HCT116 (cell line): ENCODE data around the gene FAM193A. TPM values are rescaled to one million over a fixed set of nuclear protein-coding genes. Genes with fewer than 3 reads are reported as not detected.

ENCODE experiments used
- ATAC-seq: fragments of 200-7000 bp; cut with Tn5 transposase; 2 replicates; pipeline ENCODE4 v1.9.1; 2020; ENCODE audit warnings: mild to moderate bottlenecking, moderate library complexity
- BruUV-seq: library from RNA; stranded (reverse); fragments of 400-500 nt; replicated peaks from 2 replicates; lab custom pipeline; 2021; lab: Mats Ljungman, UMichigan
- CTCF ChIA-PET: fragments of 300-600 bp; sonication (Branson Sonifier 250); formaldehyde crosslinking; loops from one replicate; lab custom pipeline; 2021; ENCODE audit warnings: antibody characterized with exemption; lab: Charles Lee
- POLR2A ChIA-PET: fragments of 300-600, 350-600 bp; sonication (Branson Sonifier 250); formaldehyde crosslinking; loops from one replicate; lab custom pipeline; 2021; ENCODE audit warnings: antibody characterized with exemption; lab: Charles Lee
- RAD21 ChIA-PET, 2 experiments: fragments of 300-600 bp; sonication (Branson Sonifier 250); formaldehyde crosslinking; loops; one replicate each; lab custom pipeline; 2023; ENCODE audit warnings: low total read pairs in 2 of 2; ENCODE audit not compliant: uncharacterized antibody in 2 of 2, unreplicated experiment in 2 of 2, low non-redundant PET in 1 of 2; lab: Charles Lee
- DNase-seq: peaks from one replicate; pipeline ENCODE4 v3.0.0-alpha.2; 2010; ENCODE audit warnings: low read depth, low spot score
- H2AFZ ChIP-seq: fragments of 200-600 bp; shearing (Covaris generic), sonication (generic); 2 replicates; pipeline ENCODE4 v1.6.1; 2017; ENCODE audit warnings: low read depth, mixed run types, mixed read lengths, antibody characterized with exemption, low read length; ENCODE audit not compliant: poor library complexity, severe bottlenecking
- H3K27ac ChIP-seq: 2 replicates; pipeline ENCODE4 v1.5.1; 2012; ENCODE audit warnings: low read depth, low read length
- H3K27me3 ChIP-seq: fragments of 200-600 bp; sonication (generic); 2 replicates; pipeline ENCODE4 v1.6.1; 2016; ENCODE audit warnings: mixed run types, low read length, mixed read lengths; ENCODE audit not compliant: insufficient read depth
- H3K36me3 ChIP-seq, 2 experiments: fragments of 200-500 bp in 1 of 2; fragments of 200-600 bp in 1 of 2; sonication (Bioruptor generic) in 1 of 2; sonication (generic) in 1 of 2; 2 replicates each; pipeline versions ENCODE4 v1.5.1 to v1.6.1; 2014 to 2016; ENCODE audit warnings: low read length in 2 of 2, inconsistent platforms in 1 of 2, mixed read lengths in 1 of 2, mixed run types in 1 of 2; ENCODE audit not compliant: insufficient read depth in 2 of 2, control insufficient read depth in 1 of 2
- H3K4me1 ChIP-seq, 2 experiments: fragments of 200-600 bp in 1 of 2; sonication (generic) in 1 of 2; 2 replicates each; pipeline versions ENCODE4 v1.5.1 to v1.6.1; 2012 to 2017; ENCODE audit warnings: low read length in 2 of 2, inconsistent platforms in 1 of 2, mild to moderate bottlenecking in 1 of 2, mixed read lengths in 1 of 2, mixed run types in 1 of 2, moderate library complexity in 1 of 2; ENCODE audit not compliant: insufficient read depth in 2 of 2, control insufficient read depth in 1 of 2
- H3K4me2 ChIP-seq: fragments of 200-600 bp; sonication (generic); 2 replicates; pipeline ENCODE4 v1.6.1; 2017; ENCODE audit warnings: mixed run types, low read length, mixed read lengths
- H3K4me3 ChIP-seq, 2 experiments: fragments of 200-600 bp in 1 of 2; sonication (generic) in 1 of 2; replicated peaks in 1 of 2; 2 replicates each; pipeline ENCODE4 v1.5.1; 2011 to 2016; ENCODE audit warnings: low read length in 2 of 2, control low read depth in 1 of 2, low read depth in 1 of 2, mild to moderate bottlenecking in 1 of 2, mixed read lengths in 1 of 2, mixed run types in 1 of 2
- H3K79me2 ChIP-seq: fragments of 200-600 bp; sonication (generic); 2 replicates; pipeline ENCODE4 v1.6.1; 2017; ENCODE audit warnings: mild to moderate bottlenecking, mixed run types, low read length, moderate library complexity, mixed read lengths; ENCODE audit not compliant: insufficient read depth
- H3K9ac ChIP-seq: fragments of 200-600 bp; sonication (generic); 2 replicates; pipeline ENCODE4 v1.6.1; 2016; ENCODE audit warnings: low read length, mixed read lengths
- H3K9me2 ChIP-seq: fragments of 200-600 bp; sonication (generic), shearing (Covaris generic); 2 replicates; pipeline ENCODE4 v1.6.1; 2017; ENCODE audit warnings: mixed run types, mild to moderate bottlenecking, moderate library complexity; ENCODE audit not compliant: insufficient read depth
- H3K9me3 ChIP-seq, 2 experiments: fragments of 200-500 bp in 1 of 2; fragments of 200-600 bp in 1 of 2; sonication (Bioruptor generic) in 1 of 2; sonication (generic) in 1 of 2; 2 replicates each; pipeline ENCODE4 v1.6.1; 2014 to 2017; ENCODE audit warnings: low read length in 2 of 2, mixed read lengths in 2 of 2, inconsistent platforms in 1 of 2, low read depth in 1 of 2, mild to moderate bottlenecking in 1 of 2, mixed run types in 1 of 2, moderate library complexity in 1 of 2; ENCODE audit not compliant: control insufficient read depth in 1 of 2, insufficient read depth in 1 of 2
- H4K20me1 ChIP-seq: fragments of 200-600 bp; sonication (generic), shearing (Covaris generic); 2 replicates; pipeline ENCODE4 v1.6.1; 2017; ENCODE audit warnings: mixed run types, mild to moderate bottlenecking, moderate library complexity; ENCODE audit not compliant: insufficient read depth
- CEBPB ChIP-seq: IDR thresholded peaks from 2 replicates; pipeline ENCODE4 v1.6.1; 2012; ENCODE audit warnings: low read depth
- EGR1 ChIP-seq: IDR thresholded peaks from 2 replicates; pipeline ENCODE4 v1.6.1; 2012; ENCODE audit warnings: low read depth
- SIN3A ChIP-seq: IDR thresholded peaks from 2 replicates; pipeline ENCODE4 v1.6.1; 2012; ENCODE audit warnings: low read depth
- SRF ChIP-seq: IDR thresholded peaks from 2 replicates; pipeline ENCODE4 v1.6.1; 2012; ENCODE audit warnings: low read depth
- YY1 ChIP-seq: IDR thresholded peaks from 2 replicates; pipeline ENCODE4 v1.6.1; 2011; ENCODE audit warnings: low read length, low read depth, moderate library complexity, mild to moderate bottlenecking; ENCODE audit not compliant: insufficient replicate concordance; ENCODE audit errors: extremely low read depth
- ZFX ChIP-seq: fragments of 450-650 bp; IDR thresholded peaks from 2 replicates; pipeline ENCODE4 v1.6.1; 2017
- intact Hi-C: fragments of 100-400 bp; cut with micrococcal nuclease; formaldehyde crosslinking; loops from 2 replicates; pipeline ENCODE4 v1.10.0; 2022
- total RNA-seq: library from RNA; stranded (reverse); gene quantifications from one replicate; pipeline ENCODE4 v1.2.1, GENCODE V29; 2021; ENCODE audit not compliant: unreplicated experiment

Gene FAM193A
- total RNA-seq, 1 experiment from 2014 or later, result 15.7 TPM

- Histone ChIP-seq H3K9ac (no peak overlapping the region), H3K9me3 (no peaks in the 10 kb centered on the region), H4K20me1 (no peaks in the 10 kb centered on the region), H3K79me2 (peaks cover 97% of the 10 kb centered on the region), H3K4me3 (no peak overlapping the region), H3K36me3 (no peaks in the 10 kb centered on the region), H3K27me3 (no peaks in the 10 kb centered on the region), H3K9me2 (no peaks in the 10 kb centered on the region), H2AFZ (no peak overlapping the region), H3K27ac (no peak overlapping the region; the same call in 1 of the 2 replicates), H3K4me2 (no peak overlapping the region), H3K4me1 (peaks cover 0 to 20% of the 10 kb centered on the region in 2 experiments; a peak in 2 of 4 replicates)
- intact Hi-C loops, result no loop called here
- ChIA-PET CTCF (no interaction called here), RAD21 (no interaction called here), POLR2A (no interaction called here)
- no peak for DNase-seq
- no peak for TF ChIP-seq EGR1
- ATAC-seq, result no peak
- BruUV-seq, result no TSS peak
These were observed 59.6 kb downstream of the FAM193A start for GRCh38 chr4:2595952-2596552.

- no peaks in the 10 kb centered on the region for H3K9me3 ChIP-seq
- H4K20me1 ChIP-seq, result no peaks in the 10 kb centered on the region
- peaks cover 97% of the 10 kb centered on the region for H3K79me2 ChIP-seq
- no peak for TF ChIP-seq EGR1
- TF ChIP-seq SRF, result no peak
- TF ChIP-seq ZFX, result no peak
- TF ChIP-seq SIN3A, result no peak
- no peak for TF ChIP-seq YY1
- TF ChIP-seq CEBPB, result no peak
- ChIA-PET RAD21 (no interaction called here), CTCF (no interaction called here), POLR2A (no interaction called here)
- no peak overlapping the region for H3K9ac ChIP-seq
- H3K4me2 ChIP-seq, result no peak overlapping the region
- ATAC-seq (no peak), DNase-seq (no peak)
- no peak overlapping the region for H3K4me3 ChIP-seq
- BruUV-seq, result no TSS peak
- intact Hi-C loops, result no loop called here
- no peaks in the 10 kb centered on the region for H3K9me2 ChIP-seq
- no peaks in the 10 kb centered on the region for H3K36me3 ChIP-seq
- H3K27me3 ChIP-seq, result no peaks in the 10 kb centered on the region
- peaks cover 0 to 25% of the 10 kb centered on the region in 2 experiments; a peak in 2 of 4 replicates for H3K4me1 ChIP-seq
- H3K27ac ChIP-seq, result no peak overlapping the region
- H2AFZ ChIP-seq, result no peak overlapping the region
These were observed 60.2 kb downstream of the FAM193A start for GRCh38 chr4:2596611-2597010.
